Measurements from ENCODE around the gene DOCK1. TPM values are rescaled to one million over a fixed set of nuclear protein-coding genes. Genes with fewer than 3 reads are reported as not detected.

DOCK1 gene
- total RNA-seq, 2 experiments from 2014 or later, result 0.22 to 0.29 TPM

DNA sequence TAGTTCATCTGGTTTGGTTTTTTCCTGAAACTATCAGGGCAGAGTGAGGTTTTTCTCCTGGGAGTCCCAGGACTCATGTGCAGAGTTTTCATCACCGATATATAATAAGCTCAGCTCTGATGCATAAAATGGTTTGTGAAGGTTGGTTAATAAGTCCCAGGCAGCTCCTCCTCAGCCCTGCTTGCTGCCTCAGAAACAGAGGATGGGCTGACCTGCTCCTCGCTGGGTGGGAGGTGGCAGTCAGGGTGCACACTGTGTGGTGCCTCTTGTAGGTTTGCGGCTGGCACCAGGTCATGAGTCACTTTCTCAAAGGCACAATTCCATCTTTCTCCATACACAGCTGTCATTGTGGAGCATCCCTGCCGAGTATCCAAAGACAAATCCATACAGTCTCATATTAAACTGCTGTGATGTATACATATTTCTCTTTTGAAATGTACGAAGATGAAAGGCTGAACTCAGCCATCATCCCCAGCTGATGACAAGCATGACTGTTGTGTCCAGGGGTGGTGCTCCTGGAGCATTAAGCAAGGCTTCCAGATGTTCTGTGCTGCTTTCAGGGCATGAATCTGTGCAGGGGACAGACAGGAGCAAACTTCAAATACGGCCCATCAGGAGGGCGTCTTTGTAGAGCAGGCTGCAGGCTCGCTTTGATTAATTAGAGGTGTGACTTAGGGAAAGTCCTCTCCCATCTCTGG, 518.1 kb downstream of the DOCK1 start:
- H3K9me3 Mint-ChIP-seq, result peaks cover 3% of the 10 kb centered on the region
- ChIA-PET POLR2A (no interaction called here), CTCF (no interaction called here)
- H3K27ac Mint-ChIP-seq, result no peak overlapping the region
- H3K4me3 Mint-ChIP-seq, result no peak overlapping the region
- DNase-seq, result no peak
- H3K4me1 Mint-ChIP-seq (ENCODE audit: low read depth), result no peaks in the 10 kb centered on the region
- H3K27me3 Mint-ChIP-seq, result no peaks in the 10 kb centered on the region
- intact Hi-C loops (cut with micrococcal nuclease), result no loop called here
- no peaks in the 10 kb centered on the region for H3K36me3 Mint-ChIP-seq

DNA sequence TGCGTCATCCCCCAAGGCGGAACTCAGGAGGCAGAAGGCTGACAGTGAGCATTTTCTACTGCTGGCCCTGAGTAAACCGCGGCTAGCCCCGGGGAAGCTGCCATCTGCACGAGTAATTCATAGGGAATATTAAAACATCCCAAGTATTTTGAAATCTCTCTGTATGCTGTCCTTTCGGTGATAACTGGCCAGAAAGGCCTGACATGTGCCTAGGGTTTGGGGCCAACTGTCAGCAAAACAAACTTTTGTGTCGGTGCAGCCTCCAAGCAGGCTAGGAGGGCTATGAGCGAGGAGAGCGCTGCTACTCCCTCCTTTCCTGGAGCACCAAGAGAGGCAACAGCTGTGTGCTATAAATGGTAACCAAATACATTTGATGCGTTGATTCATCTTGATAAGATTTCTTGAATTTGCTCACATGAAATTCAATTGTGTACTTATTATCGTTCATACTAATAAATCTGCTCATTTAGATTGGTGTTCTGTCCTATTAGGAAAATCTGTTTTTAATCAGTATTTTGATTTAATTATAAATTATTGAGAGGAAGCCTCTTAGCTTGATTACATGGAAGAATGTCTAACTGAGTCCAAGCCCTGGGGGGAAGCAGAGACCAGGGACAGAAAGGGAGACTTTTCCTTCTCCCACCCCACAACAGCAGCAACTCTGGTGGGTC, 519.5 kb downstream of the DOCK1 start:
- POLR2A ChIA-PET, result no interaction called here
- Mint-ChIP-seq H3K4me1 (ENCODE audit: low read depth) (no peaks in the 10 kb centered on the region), H3K27me3 (no peaks in the 10 kb centered on the region), H3K9me3 (peaks cover 3% of the 10 kb centered on the region), H3K36me3 (no peaks in the 10 kb centered on the region), H3K27ac (no peak overlapping the region), H3K4me3 (no peak overlapping the region)
- intact Hi-C loops (cut with micrococcal nuclease), result no loop called here
- CTCF ChIA-PET, result no interaction called here
- no peak for DNase-seq

DNA sequence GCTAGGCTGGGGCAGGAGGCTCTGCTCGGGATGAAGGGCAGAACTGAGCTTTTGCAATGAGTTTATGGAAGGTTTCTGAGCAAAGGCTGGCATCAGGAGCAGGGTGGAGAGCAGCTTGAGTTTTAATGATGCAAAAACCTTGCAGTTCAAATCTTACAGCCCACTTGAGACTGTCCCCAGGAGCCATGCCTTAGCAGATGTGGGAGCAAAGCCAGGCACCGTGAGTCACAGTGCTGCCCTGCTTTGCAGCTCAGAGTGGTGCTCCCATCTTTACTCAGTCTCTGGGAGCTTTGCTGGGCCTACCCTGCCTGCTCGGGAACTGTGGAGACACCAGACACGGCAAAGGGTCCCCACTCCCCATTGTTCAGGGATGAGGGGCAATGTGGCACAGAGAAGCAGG, 521.5 kb downstream of the DOCK1 start:
- POLR2A ChIA-PET, result no interaction called here
- intact Hi-C loops (cut with micrococcal nuclease), result no loop called here
- CTCF ChIA-PET, result no interaction called here
- no peaks in the 10 kb centered on the region for H3K27me3 Mint-ChIP-seq
- H3K27ac Mint-ChIP-seq, result no peak overlapping the region
- H3K9me3 Mint-ChIP-seq, result peaks cover 3% of the 10 kb centered on the region
- no peaks in the 10 kb centered on the region for H3K36me3 Mint-ChIP-seq
- H3K4me1 Mint-ChIP-seq (ENCODE audit: low read depth), result no peaks in the 10 kb centered on the region
- H3K4me3 Mint-ChIP-seq, result no peak overlapping the region
- no peak for DNase-seq

DNA sequence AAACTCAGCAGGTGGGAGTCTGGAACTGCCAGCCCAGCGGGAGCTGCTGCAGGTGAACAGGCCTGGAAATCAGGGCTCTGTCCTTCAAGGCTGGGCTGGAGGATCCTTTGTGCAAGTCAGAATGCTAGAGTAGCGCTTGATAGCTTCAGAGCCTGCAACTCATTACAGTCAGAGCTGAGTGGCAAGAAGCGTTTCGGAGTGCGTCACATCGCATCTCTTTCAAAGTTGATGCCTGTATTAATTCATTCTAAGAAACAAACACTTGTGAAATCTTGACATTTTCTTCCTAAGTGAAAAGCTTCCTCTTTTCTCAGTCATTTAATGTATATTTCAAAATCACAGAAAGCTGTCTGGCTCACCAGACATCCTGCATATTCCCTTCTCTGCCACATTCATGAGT, 522.7 kb downstream of the DOCK1 start:
- Mint-ChIP-seq H3K36me3 (no peaks in the 10 kb centered on the region), H3K4me1 (ENCODE audit: low read depth) (no peaks in the 10 kb centered on the region), H3K27me3 (no peaks in the 10 kb centered on the region), H3K27ac (no peak overlapping the region), H3K9me3 (peaks cover 6% of the 10 kb centered on the region), H3K4me3 (no peak overlapping the region)
- POLR2A ChIA-PET, result no interaction called here
- intact Hi-C loops (cut with micrococcal nuclease), result no loop called here
- CTCF ChIA-PET, result no interaction called here
- no peak for DNase-seq

DNA sequence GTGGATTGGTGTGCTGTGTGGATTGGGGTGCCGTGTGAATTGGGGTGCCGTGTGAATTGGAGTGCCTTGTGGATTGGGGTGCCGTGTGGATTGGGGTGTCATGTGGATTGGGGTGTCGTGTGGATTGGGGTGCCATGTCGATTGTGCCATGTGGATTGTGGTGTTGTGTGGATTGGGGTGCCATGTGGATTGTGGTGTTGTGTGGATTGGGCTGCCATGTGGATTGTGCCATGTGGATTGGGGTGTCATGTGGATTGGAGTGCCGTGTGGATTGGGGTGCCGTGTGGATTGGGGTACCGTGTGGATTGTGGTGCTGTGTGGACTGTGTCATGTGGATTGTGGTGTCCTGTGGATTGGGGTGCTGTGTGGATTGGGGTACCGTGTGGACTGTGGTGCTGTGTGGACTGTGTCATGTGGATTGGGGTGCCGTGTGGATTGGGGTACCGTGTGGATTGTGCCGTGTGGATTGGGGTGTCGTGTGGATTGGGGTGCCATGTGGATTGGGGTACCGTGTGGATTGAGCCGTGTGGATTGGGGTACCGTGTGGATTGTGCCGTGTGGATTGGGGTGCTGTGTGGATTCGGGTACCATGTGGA, 523.3 kb downstream of the DOCK1 start:
- ChIA-PET CTCF (no interaction called here), POLR2A (no interaction called here)
- no peaks in the 10 kb centered on the region for H3K36me3 Mint-ChIP-seq
- intact Hi-C loops (cut with micrococcal nuclease), result no loop called here
- H3K27me3 Mint-ChIP-seq, result no peaks in the 10 kb centered on the region
- H3K4me1 Mint-ChIP-seq (ENCODE audit: low read depth), result no peaks in the 10 kb centered on the region
- no peak overlapping the region for H3K4me3 Mint-ChIP-seq
- peaks cover 6% of the 10 kb centered on the region for H3K9me3 Mint-ChIP-seq
- no peak for DNase-seq
- H3K27ac Mint-ChIP-seq, result no peak overlapping the region

DNA sequence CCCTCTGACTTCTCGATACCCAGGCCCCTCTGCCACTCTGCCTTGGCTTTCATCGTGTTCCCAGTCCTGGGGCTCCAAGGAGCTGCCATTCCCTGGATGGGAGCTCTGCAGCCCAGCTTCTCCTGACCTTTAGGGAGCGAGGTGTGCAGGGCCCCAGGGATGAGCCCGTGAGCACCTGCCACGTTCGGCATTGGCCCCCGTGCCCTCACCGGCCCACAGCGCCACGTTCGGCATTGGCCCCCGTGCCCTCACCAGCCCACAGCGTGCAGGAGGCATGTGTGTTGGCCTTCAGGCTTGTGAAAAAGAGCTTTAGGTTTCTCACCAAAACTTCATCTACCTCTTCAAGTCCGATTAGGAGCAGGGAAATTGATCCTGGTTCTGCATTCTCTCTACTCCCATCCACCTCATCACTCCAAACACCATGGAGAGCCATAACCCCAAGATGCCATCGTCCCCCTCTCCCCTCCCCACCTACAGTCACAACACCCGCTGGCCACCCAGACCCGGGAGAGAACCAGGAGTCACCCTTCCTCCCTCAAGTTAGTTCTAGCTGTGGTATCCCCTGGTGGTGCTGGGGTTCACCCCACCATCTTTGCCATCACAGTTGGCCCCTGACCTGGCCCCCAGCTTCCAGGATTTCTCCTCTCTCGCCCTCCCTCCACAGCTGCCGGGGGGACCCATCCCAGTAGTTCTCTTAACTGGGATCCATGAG, 524.5 kb downstream of the DOCK1 start:
- CTCF ChIA-PET, result no interaction called here
- H3K36me3 Mint-ChIP-seq, result no peaks in the 10 kb centered on the region
- POLR2A ChIA-PET, result no interaction called here
- H3K4me1 Mint-ChIP-seq (ENCODE audit: low read depth), result no peaks in the 10 kb centered on the region
- H3K4me3 Mint-ChIP-seq, result no peak overlapping the region
- H3K27me3 Mint-ChIP-seq, result no peaks in the 10 kb centered on the region
- no peak for DNase-seq
- peaks cover 6% of the 10 kb centered on the region for H3K9me3 Mint-ChIP-seq
- intact Hi-C loops (cut with micrococcal nuclease), result no loop called here
- no peak overlapping the region for H3K27ac Mint-ChIP-seq

DNA sequence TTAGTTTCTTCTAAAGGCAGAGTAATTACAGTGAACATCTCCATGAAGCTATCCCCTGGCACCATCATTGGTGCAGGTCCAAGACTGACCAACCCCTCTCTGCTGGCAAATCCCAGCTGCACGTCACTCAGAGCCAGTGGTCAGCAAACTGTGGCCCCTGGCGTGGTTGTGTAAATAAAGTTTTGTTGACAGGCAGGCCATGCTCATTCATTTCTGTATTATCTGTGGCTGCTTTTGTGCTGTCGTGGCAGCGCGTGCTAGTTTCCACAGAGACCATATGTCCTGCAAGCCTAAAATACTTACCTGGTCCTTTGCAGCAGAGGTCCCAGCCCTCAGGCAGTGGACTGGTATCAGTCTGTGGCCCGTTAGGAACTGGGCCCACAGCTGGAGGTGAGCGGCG, 526.3 kb downstream of the DOCK1 start:
- Mint-ChIP-seq H3K9me3 (peaks cover 3% of the 10 kb centered on the region), H3K4me3 (no peak overlapping the region), H3K36me3 (no peaks in the 10 kb centered on the region), H3K27me3 (no peaks in the 10 kb centered on the region), H3K4me1 (ENCODE audit: low read depth) (no peaks in the 10 kb centered on the region), H3K27ac (no peak overlapping the region)
- no peak for DNase-seq
- ChIA-PET POLR2A (no interaction called here), CTCF (no interaction called here)
- intact Hi-C loops (cut with micrococcal nuclease), result no loop called here

DNA sequence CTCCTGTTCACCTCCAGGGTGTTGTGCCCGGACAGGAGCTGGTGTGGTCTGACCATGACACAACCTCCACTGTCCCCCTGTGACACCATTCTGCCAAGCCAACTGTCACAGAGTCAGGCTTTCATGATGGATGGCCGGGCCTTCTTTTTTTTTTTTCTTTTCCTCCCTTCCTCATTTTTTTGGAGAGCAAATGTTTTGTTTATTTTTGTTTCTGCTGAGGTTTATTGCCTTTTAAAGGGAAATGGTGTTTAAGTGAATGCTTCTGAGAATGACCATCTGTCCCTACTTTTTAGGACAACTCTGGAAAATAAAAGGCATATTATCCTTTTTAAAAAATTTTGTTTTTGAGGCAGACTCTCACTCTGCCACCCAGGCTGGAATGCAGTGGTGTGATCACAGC, 528.8 kb downstream of the DOCK1 start:
- ChIA-PET POLR2A (no interaction called here), CTCF (no interaction called here)
- Mint-ChIP-seq H3K27ac (no peak overlapping the region), H3K4me3 (no peak overlapping the region), H3K27me3 (no peaks in the 10 kb centered on the region), H3K36me3 (no peaks in the 10 kb centered on the region), H3K9me3 (peaks cover 3% of the 10 kb centered on the region), H3K4me1 (ENCODE audit: low read depth) (no peaks in the 10 kb centered on the region)
- intact Hi-C loops (cut with micrococcal nuclease), result no loop called here
- no peak for DNase-seq

DNA sequence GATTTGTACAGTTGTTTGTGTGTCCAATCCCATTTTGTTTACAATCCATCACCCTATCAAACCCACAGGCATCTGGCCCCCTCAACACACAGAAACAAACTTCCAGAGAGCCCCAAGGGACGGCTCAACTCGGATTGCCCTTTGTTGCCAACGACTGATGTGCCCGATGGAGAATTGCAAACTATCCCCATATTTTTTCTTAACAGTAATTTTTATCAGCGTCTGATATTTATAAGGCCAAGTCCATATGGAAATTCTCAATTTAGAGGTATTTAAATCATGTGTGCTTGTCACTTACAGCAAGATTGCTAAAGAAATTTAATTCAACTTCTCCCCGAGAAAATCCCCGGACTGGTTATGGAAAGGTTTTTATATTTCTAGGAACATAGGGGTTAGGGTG, 530.0 kb downstream of the DOCK1 start:
- Mint-ChIP-seq H3K4me1 (ENCODE audit: low read depth) (no peaks in the 10 kb centered on the region), H3K9me3 (peaks cover 3% of the 10 kb centered on the region), H3K4me3 (no peak overlapping the region), H3K36me3 (no peaks in the 10 kb centered on the region), H3K27ac (no peak overlapping the region), H3K27me3 (no peaks in the 10 kb centered on the region)
- ChIA-PET CTCF (no interaction called here), POLR2A (no interaction called here)
- DNase-seq, result no peak
- intact Hi-C loops (cut with micrococcal nuclease), result no loop called here

DNA sequence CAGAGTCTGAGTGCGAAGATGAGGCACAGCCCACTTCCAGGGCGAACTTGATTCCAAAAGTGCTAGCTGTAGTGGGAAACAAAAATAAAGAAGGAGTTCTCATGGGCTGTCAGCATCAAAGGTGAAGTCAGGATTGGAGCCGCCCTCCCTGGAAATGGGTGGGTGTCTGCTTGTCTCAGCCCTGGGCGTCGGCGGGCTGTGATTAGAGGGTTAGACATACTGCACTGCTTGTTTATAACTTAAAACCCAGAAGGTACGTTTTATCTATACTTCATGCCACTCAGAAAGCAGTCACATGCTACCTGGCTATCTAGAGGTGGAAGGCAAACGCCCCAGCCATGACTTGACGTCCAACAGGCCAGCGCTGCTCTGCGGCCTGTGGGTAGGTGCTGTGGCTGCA, 535.1 kb downstream of the DOCK1 start:
- no peak overlapping the region for H3K4me3 Mint-ChIP-seq
- ChIA-PET POLR2A (no interaction called here), CTCF (no interaction called here)
- no peaks in the 10 kb centered on the region for H3K27me3 Mint-ChIP-seq
- DNase-seq, result no peak
- intact Hi-C loops (cut with micrococcal nuclease), result no loop called here
- H3K9me3 Mint-ChIP-seq, result no peaks in the 10 kb centered on the region
- no peaks in the 10 kb centered on the region for H3K36me3 Mint-ChIP-seq
- H3K4me1 Mint-ChIP-seq (ENCODE audit: low read depth), result no peaks in the 10 kb centered on the region
- no peak overlapping the region for H3K27ac Mint-ChIP-seq

DNA sequence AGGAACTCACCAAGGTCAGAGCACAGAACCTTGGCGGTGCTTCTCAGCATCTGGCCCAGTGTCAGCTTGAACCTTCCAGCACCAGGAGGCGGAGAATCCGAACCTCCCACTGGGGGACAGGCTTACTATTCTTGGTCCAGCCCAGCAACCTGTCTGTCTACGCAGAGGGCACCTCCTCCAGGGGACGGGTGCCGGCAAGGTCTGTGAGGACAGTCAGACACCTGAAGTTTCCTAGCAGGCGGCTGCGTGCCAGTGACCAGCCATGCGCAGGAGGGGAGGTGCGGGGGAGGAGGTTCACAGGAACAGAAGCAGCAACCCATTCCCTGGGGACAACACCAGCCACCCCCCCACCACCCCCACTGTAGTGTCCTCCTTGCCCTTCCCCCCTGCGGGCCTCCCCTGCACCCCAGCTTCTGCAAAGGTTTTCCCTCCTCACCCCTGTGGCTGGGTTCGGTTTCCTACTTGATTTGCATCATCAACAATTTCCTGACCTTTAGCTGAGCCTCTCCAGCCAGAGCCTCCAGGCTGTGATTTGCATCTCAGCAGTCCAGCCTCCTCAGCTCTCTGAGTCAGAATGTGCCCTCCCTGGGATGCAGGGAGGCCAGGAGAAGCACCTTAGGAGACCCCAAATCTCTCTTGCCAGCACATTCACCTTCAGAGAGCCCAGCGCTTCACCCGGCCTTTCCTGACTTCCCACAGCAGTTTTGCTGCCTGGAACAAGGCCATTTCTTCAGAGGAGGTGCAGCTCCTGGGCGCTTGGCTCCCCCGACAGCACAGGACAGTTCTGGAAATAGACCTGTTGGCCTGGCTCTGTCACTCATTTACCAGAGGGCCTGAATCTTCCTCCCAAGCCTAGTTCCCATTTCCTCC, 536.4 kb downstream of the DOCK1 start:
- ChIA-PET POLR2A (no interaction called here), CTCF (no interaction called here)
- Mint-ChIP-seq H3K4me1 (ENCODE audit: low read depth) (no peaks in the 10 kb centered on the region), H3K27me3 (no peaks in the 10 kb centered on the region), H3K9me3 (no peaks in the 10 kb centered on the region), H3K27ac (no peak overlapping the region), H3K36me3 (no peaks in the 10 kb centered on the region), H3K4me3 (no peak overlapping the region)
- intact Hi-C loops (cut with micrococcal nuclease), result no loop called here
- no peak for DNase-seq

DNA sequence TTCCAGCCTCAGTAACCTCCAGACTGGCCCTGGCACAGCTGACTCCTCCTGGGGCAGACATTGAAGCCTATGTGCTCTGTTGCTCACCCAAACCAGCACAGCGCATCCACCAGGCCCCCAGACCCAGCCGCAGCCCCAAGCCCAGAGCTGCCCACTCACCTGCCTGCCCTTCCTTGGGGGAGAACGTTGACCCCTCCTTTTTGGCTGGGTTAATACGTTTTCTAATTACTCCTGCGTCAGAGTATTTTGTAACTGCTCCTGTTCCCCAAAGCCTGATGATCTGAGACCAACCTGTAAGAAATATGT, 536.9 kb downstream of the DOCK1 start:
- Mint-ChIP-seq H3K36me3 (no peaks in the 10 kb centered on the region), H3K27me3 (no peaks in the 10 kb centered on the region), H3K9me3 (no peaks in the 10 kb centered on the region), H3K27ac (no peak overlapping the region), H3K4me3 (no peak overlapping the region), H3K4me1 (ENCODE audit: low read depth) (no peaks in the 10 kb centered on the region)
- no peak for DNase-seq
- ChIA-PET POLR2A (no interaction called here), CTCF (no interaction called here)
- intact Hi-C loops (cut with micrococcal nuclease), result no loop called here
